Parathyroid adenoma (tissue), 2 donors: Measurements from ENCODE around the gene DDX49.
A peak's percentile ranks its signal among the peaks of the same experiment; 100 is the strongest.

ENCODE experiments used
- H2AFZ ChIP-seq: fragments of 300-600 bp; sonication (generic); one replicate; pipeline ENCODE4 v1.7.0; 2017; ENCODE audit warnings: antibody characterized with exemption, mild to moderate bottlenecking
- H3K27ac ChIP-seq: fragments of 300-600 bp; sonication (generic); one replicate; pipeline ENCODE4 v1.7.0; 2017
- H3K27me3 ChIP-seq: fragments of 300-600 bp; sonication (generic); one replicate; pipeline ENCODE4 v1.7.0; 2017; ENCODE audit warnings: low read length; ENCODE audit not compliant: control insufficient read depth, insufficient read depth
- H3K36me3 ChIP-seq: fragments of 300-600 bp; sonication (generic); one replicate; pipeline ENCODE4 v1.7.0; 2017; ENCODE audit warnings: low read length; ENCODE audit not compliant: control insufficient read depth, insufficient read depth
- H3K4me1 ChIP-seq: fragments of 300-600 bp; sonication (generic); one replicate; pipeline ENCODE4 v1.7.0; 2017; ENCODE audit warnings: control low read depth
- H3K4me2 ChIP-seq: fragments of 300-600 bp; sonication (generic); one replicate; pipeline ENCODE4 v1.7.0; 2017; ENCODE audit warnings: low read length
- H3K4me3 ChIP-seq: fragments of 300-600 bp; sonication (generic); one replicate; pipeline ENCODE4 v1.7.0; 2017; ENCODE audit warnings: low read depth, low read length
- H3K79me2 ChIP-seq: fragments of 300-600 bp; sonication (generic); one replicate; pipeline ENCODE4 v1.7.0; 2017; ENCODE audit warnings: control low read depth
- H3K9ac ChIP-seq: fragments of 300-600 bp; sonication (generic); one replicate; pipeline ENCODE4 v1.7.0; 2017; ENCODE audit warnings: mild to moderate bottlenecking
- H3K9me3 ChIP-seq: fragments of 300-600 bp; sonication (generic); one replicate; pipeline ENCODE4 v1.7.0; 2017; ENCODE audit warnings: low read length; ENCODE audit not compliant: control insufficient read depth
- TF ChIP-seq, protein P1 (sequence below): fragments of 300-600 bp; sonication (generic); IDR thresholded peaks from one replicate; pipeline ENCODE4 v1.7.0; 2017; ENCODE audit warnings: antibody characterized with exemption, mild to moderate bottlenecking
- donor health status: primary hyperparathyroidism.

The DDX49 gene, protein sequence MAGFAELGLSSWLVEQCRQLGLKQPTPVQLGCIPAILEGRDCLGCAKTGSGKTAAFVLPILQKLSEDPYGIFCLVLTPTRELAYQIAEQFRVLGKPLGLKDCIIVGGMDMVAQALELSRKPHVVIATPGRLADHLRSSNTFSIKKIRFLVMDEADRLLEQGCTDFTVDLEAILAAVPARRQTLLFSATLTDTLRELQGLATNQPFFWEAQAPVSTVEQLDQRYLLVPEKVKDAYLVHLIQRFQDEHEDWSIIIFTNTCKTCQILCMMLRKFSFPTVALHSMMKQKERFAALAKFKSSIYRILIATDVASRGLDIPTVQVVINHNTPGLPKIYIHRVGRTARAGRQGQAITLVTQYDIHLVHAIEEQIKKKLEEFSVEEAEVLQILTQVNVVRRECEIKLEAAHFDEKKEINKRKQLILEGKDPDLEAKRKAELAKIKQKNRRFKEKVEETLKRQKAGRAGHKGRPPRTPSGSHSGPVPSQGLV

GRCh38 chr19:18919086-18919899 lies at the start of gene DDX49, which contains the start of gene COPE:
TSS of gene DDX49 (plus strand) at chr19:18919715. CDS start at chr19:18919742, 27 bp downstream.
TSS of gene COPE (minus strand) at chr19:18919387. CDS start at chr19:18919348, 39 bp downstream.
- Histone ChIP-seq H3K9me3 (no peaks in the 10 kb centered on the region), H3K27ac (peak within 1 kb of the TSS; percentile 87), H3K27me3 (no peaks in the 10 kb centered on the region), H3K4me2 (peak within 1 kb of the TSS; percentile 76), H2AFZ (peak within 1 kb of the TSS; percentile 94), H3K36me3 (no peaks in the 10 kb centered on the region), H3K79me2 (peaks cover 26% of the 10 kb centered on the region), H3K9ac (peak within 1 kb of the TSS; percentile 74), H3K4me3 (peak within 1 kb of the TSS; percentile 73), H3K4me1 (peaks cover 10% of the 10 kb centered on the region)
- TF ChIP-seq, protein P1, sequence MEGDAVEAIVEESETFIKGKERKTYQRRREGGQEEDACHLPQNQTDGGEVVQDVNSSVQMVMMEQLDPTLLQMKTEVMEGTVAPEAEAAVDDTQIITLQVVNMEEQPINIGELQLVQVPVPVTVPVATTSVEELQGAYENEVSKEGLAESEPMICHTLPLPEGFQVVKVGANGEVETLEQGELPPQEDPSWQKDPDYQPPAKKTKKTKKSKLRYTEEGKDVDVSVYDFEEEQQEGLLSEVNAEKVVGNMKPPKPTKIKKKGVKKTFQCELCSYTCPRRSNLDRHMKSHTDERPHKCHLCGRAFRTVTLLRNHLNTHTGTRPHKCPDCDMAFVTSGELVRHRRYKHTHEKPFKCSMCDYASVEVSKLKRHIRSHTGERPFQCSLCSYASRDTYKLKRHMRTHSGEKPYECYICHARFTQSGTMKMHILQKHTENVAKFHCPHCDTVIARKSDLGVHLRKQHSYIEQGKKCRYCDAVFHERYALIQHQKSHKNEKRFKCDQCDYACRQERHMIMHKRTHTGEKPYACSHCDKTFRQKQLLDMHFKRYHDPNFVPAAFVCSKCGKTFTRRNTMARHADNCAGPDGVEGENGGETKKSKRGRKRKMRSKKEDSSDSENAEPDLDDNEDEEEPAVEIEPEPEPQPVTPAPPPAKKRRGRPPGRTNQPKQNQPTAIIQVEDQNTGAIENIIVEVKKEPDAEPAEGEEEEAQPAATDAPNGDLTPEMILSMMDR = no peak

- no peak overlapping the region for H3K9ac ChIP-seq
- no peaks in the 10 kb centered on the region for H3K36me3 ChIP-seq
- no peaks in the 10 kb centered on the region for H3K9me3 ChIP-seq
- peaks cover 2% of the 10 kb centered on the region for H3K79me2 ChIP-seq
- H3K4me1 ChIP-seq = no peaks in the 10 kb centered on the region
- H3K4me2 ChIP-seq = no peak overlapping the region
- H3K27ac ChIP-seq = no peak overlapping the region
- no peak overlapping the region for H2AFZ ChIP-seq
- no peak overlapping the region for H3K4me3 ChIP-seq
- no peaks in the 10 kb centered on the region for H3K27me3 ChIP-seq
- TF ChIP-seq, protein P1 = no peak
These were observed 49.6 kb upstream of the DDX49 start for GRCh38 chr19:18869781-18870530.

DNA sequence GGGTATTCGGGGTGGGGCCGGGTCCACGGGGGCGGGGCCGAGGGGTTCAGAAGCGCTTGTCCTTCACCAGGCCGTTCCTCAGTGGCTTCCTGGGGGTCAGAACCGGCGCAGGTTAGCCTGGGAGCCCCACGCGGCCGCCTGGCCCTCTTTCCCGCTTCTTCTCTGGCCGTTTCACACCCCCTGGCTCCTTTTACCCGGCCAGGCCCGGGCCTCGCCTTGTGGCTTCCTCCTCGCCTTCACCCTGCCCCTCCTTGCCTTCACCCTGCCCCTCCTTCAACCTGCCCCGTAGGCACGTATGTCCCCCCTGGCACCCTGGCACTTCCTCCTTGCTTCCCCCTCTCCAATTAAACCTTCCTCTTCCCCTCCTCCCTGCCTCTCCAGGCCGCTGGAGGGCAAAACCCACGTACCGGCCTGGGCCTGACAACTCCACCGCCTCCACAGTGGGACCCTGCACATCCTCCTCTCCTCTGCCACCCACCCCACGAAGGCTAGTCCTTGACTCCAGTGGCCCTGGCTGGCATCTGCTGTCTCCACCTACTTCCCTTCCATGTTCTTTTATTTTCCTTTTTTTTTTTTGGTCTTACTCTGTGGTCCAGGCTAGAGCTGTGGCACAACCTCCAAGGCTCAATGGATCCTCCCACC lies 48.9 kb upstream of the DDX49 start:
- H3K4me1 ChIP-seq = no peaks in the 10 kb centered on the region
- no peaks in the 10 kb centered on the region for H3K9me3 ChIP-seq
- H2AFZ ChIP-seq = no peak overlapping the region
- H3K27ac ChIP-seq = no peak overlapping the region
- H3K4me2 ChIP-seq = no peak overlapping the region
- no peaks in the 10 kb centered on the region for H3K36me3 ChIP-seq
- TF ChIP-seq, protein P1 = no peak
- H3K4me3 ChIP-seq = no peak overlapping the region
- no peaks in the 10 kb centered on the region for H3K27me3 ChIP-seq
- H3K79me2 ChIP-seq = peaks cover 2% of the 10 kb centered on the region
- no peak overlapping the region for H3K9ac ChIP-seq

GRCh38 chr19:18871543-18871942 lies 48.0 kb upstream of the DDX49 start:
- no peak overlapping the region for H2AFZ ChIP-seq
- no peaks in the 10 kb centered on the region for H3K4me1 ChIP-seq
- TF ChIP-seq, protein P1 = no peak
- H3K4me3 ChIP-seq = no peak overlapping the region
- no peaks in the 10 kb centered on the region for H3K27me3 ChIP-seq
- H3K36me3 ChIP-seq = no peaks in the 10 kb centered on the region
- peaks cover 2% of the 10 kb centered on the region for H3K79me2 ChIP-seq
- no peak overlapping the region for H3K4me2 ChIP-seq
- no peaks in the 10 kb centered on the region for H3K9me3 ChIP-seq
- no peak overlapping the region for H3K27ac ChIP-seq
- no peak overlapping the region for H3K9ac ChIP-seq
